Epithelial cell of esophagus (primary cell): ENCODE data around the gene CNTNAP2.

Experiments
- DNase-seq: peaks from one replicate; pipeline ENCODE4 v3.0.0; 2010; ENCODE audit warnings: low read depth
- H3K4me3 ChIP-seq: 2 replicates; pipeline ENCODE4 v1.5.1; 2011; ENCODE audit warnings: mild to moderate bottlenecking, low read length, control low read depth
- CTCF ChIP-seq: IDR thresholded peaks from 2 replicates; pipeline ENCODE4 v1.5.1; 2011; ENCODE audit warnings: low read depth, mild to moderate bottlenecking, low read length, control low read depth, inconsistent platforms; ENCODE audit not compliant: insufficient read depth; ENCODE audit errors: missing control alignments

The CNTNAP2 gene

GRCh38 chr7:146424084-146424483 is 307.5 kb downstream of the CNTNAP2 start:
- H3K4me3 ChIP-seq, result no peak overlapping the region
- no peak for TF ChIP-seq CTCF
- DNase-seq, result no peak

GRCh38 chr7:146433501-146433900 is 316.9 kb downstream of the CNTNAP2 start:
- no peak overlapping the region for H3K4me3 ChIP-seq
- DNase-seq, result no peak
- TF ChIP-seq CTCF, result no peak

GRCh38 chr7:146443102-146443501 is 326.5 kb downstream of the CNTNAP2 start:
- no peak overlapping the region for H3K4me3 ChIP-seq
- no peak for DNase-seq
- TF ChIP-seq CTCF, result no peak

GRCh38 chr7:146449625-146450024 is 333.0 kb downstream of the CNTNAP2 start:
- no peak for TF ChIP-seq CTCF
- H3K4me3 ChIP-seq, result no peak overlapping the region
- DNase-seq, result no peak

- DNase-seq, result no peak
- H3K4me3 ChIP-seq, result no peak overlapping the region
- TF ChIP-seq CTCF, result no peak
Observed at GRCh38 chr7:146455091-146455655, 338.6 kb downstream of the CNTNAP2 start.

GRCh38 chr7:146479040-146479439 is 362.4 kb downstream of the CNTNAP2 start:
- no peak for DNase-seq
- no peak for TF ChIP-seq CTCF
- no peak overlapping the region for H3K4me3 ChIP-seq

- TF ChIP-seq CTCF, result no peak
- H3K4me3 ChIP-seq, result no peak overlapping the region
- no peak for DNase-seq
Observed at GRCh38 chr7:146486519-146486918, 369.9 kb downstream of the CNTNAP2 start.
